IMR-90 (cell line): ENCODE results near the gene CELA3A. TPM values are rescaled to one million over a fixed set of nuclear protein-coding genes. Genes with fewer than 3 reads are reported as not detected.

Experiments used
- ATAC-seq: fragments of 200-7000 bp; cut with Tn5 transposase; 2 replicates; pipeline ENCODE4 v1.9.1; 2020; ENCODE audit warnings: low read depth, mild to moderate bottlenecking, moderate library complexity
- BruUV-seq: library from RNA; stranded (reverse); fragments of 400-500 nt; replicated peaks from 2 replicates; lab custom pipeline; 2021; lab: Mats Ljungman, UMichigan
- CTCF ChIA-PET: fragments of 300-600 bp; formaldehyde crosslinking; extraction: SDS; loops from one replicate; lab custom pipeline; 2021; ENCODE audit warnings: antibody characterized with exemption; lab: Yijun Ruan, JAX
- POLR2A ChIA-PET: fragments of 300-600 bp; sonication (Branson Sonifier 250); formaldehyde crosslinking; loops from one replicate; lab custom pipeline; 2022; ENCODE audit warnings: antibody characterized with exemption; ENCODE audit not compliant: unreplicated experiment; lab: Charles Lee
- DNase-seq: peaks from one replicate; pipeline ENCODE4 v3.0.0; 2013
- H2AFZ ChIP-seq: replicated peaks from 2 replicates; pipeline ENCODE3; 2013; ENCODE audit warnings: low read length, mild to moderate bottlenecking; ENCODE audit not compliant: poor library complexity
- H2AK5ac ChIP-seq: 2 replicates; pipeline ENCODE4 v1.6.1; 2013; ENCODE audit warnings: low read depth, low read length, inconsistent platforms
- H2AK9ac ChIP-seq: replicated peaks from 2 replicates; pipeline ENCODE3; 2013; ENCODE audit warnings: mild to moderate bottlenecking, low read depth, low read length, moderate library complexity; ENCODE audit not compliant: poor library complexity
- H2BK120ac ChIP-seq: 2 replicates; pipeline ENCODE4 v1.6.1; 2013; ENCODE audit warnings: low read depth, low read length, inconsistent platforms
- H2BK15ac ChIP-seq: 3 replicates; pipeline ENCODE4 v1.6.1; 2013; ENCODE audit warnings: low read depth, low read length, inconsistent platforms
- H2BK20ac ChIP-seq: 2 replicates; pipeline ENCODE4 v1.6.1; 2013; ENCODE audit warnings: low read depth, mild to moderate bottlenecking, inconsistent platforms, low read length, moderate library complexity
- H2BK5ac ChIP-seq: 2 replicates; pipeline ENCODE4 v1.6.1; 2013; ENCODE audit warnings: mild to moderate bottlenecking, low read depth, low read length, inconsistent platforms; ENCODE audit not compliant: poor library complexity, severe bottlenecking
- H3K14ac ChIP-seq: replicated peaks from 2 replicates; pipeline ENCODE4 v1.6.1; 2013; ENCODE audit warnings: low read depth, low read length, inconsistent platforms
- H3K18ac ChIP-seq: 2 replicates; pipeline ENCODE4 v1.6.1; 2013; ENCODE audit warnings: low read depth, low read length, control low read depth
- H3K23ac ChIP-seq: 2 replicates; pipeline ENCODE4 v1.6.1; 2013; ENCODE audit warnings: low read depth, low read length, inconsistent platforms
- H3K27ac ChIP-seq: 2 replicates; pipeline ENCODE4 v1.5.1; 2013; ENCODE audit warnings: mild to moderate bottlenecking, control low read depth, low read length; ENCODE audit not compliant: insufficient read depth
- H3K27me3 ChIP-seq: 2 replicates; pipeline ENCODE4 v1.6.1; 2013; ENCODE audit warnings: low read length; ENCODE audit not compliant: control insufficient read depth, insufficient read depth
- H3K36me3 ChIP-seq: 2 replicates; pipeline ENCODE4 v1.6.1; 2013; ENCODE audit warnings: low read length, mixed read lengths; ENCODE audit not compliant: control insufficient read depth, insufficient read depth
- H3K4ac ChIP-seq: 2 replicates; pipeline ENCODE4 v1.6.1; 2013; ENCODE audit warnings: low read depth, low read length, inconsistent platforms
- H3K4me1 ChIP-seq: 2 replicates; pipeline ENCODE4 v1.6.1; 2013; ENCODE audit warnings: low read length, mixed read lengths; ENCODE audit not compliant: control insufficient read depth, insufficient read depth
- H3K4me2 ChIP-seq: 2 replicates; pipeline ENCODE4 v1.6.1; 2013; ENCODE audit warnings: low read depth, mild to moderate bottlenecking, control low read depth, low read length, moderate library complexity
- H3K4me3 ChIP-seq: 2 replicates; pipeline ENCODE4 v1.5.1; 2013; ENCODE audit warnings: low read depth, mild to moderate bottlenecking, control low read depth, low read length, moderate library complexity; ENCODE audit not compliant: insufficient read depth
- H3K56ac ChIP-seq: 2 replicates; pipeline ENCODE4 v1.6.1; 2013; ENCODE audit warnings: low read length, inconsistent platforms; ENCODE audit not compliant: insufficient read depth; ENCODE audit errors: extremely low read depth
- H3K79me1 ChIP-seq, 2 experiments: 2 replicates each; pipeline ENCODE4 v1.6.1; 2013; ENCODE audit warnings: low read length in 2 of 2, inconsistent platforms in 1 of 2, low read depth in 1 of 2
- H3K9ac ChIP-seq: 2 replicates; pipeline ENCODE4 v1.6.1; 2013; ENCODE audit warnings: low read depth, low read length, control low read depth
- H3K9me1 ChIP-seq: 2 replicates; pipeline ENCODE4 v1.6.1; 2013; ENCODE audit warnings: low read length, inconsistent platforms; ENCODE audit not compliant: insufficient read depth
- H3K9me3 ChIP-seq: 2 replicates; pipeline ENCODE4 v1.6.1; 2013; ENCODE audit warnings: low read length; ENCODE audit not compliant: control insufficient read depth, insufficient read depth
- H4K20me1 ChIP-seq: 2 replicates; pipeline ENCODE4 v1.6.1; 2013; ENCODE audit warnings: low read length, inconsistent platforms; ENCODE audit not compliant: insufficient read depth
- H4K5ac ChIP-seq: 2 replicates; pipeline ENCODE4 v1.6.1; 2013; ENCODE audit warnings: mild to moderate bottlenecking, low read depth, low read length, control low read depth
- H4K8ac ChIP-seq, 2 experiments: 2 replicates each; pipeline ENCODE4 v1.6.1; 2013; ENCODE audit warnings: low read depth in 2 of 2, low read length in 2 of 2, control low read depth in 1 of 2, inconsistent platforms in 1 of 2
- H4K91ac ChIP-seq: 2 replicates; pipeline ENCODE4 v1.6.1; 2013; ENCODE audit warnings: low read depth, low read length, inconsistent platforms; ENCODE audit not compliant: insufficient read depth
- CTCF ChIP-seq: conservative IDR thresholded peaks from 2 replicates; pipeline ENCODE4 v1.5.1; 2012; ENCODE audit warnings: mild to moderate bottlenecking, low read depth, low read length, improper control_type of control experiment
- MXI1 ChIP-seq: IDR thresholded peaks from 2 replicates; pipeline ENCODE4 v1.6.1; 2012; ENCODE audit warnings: low read depth, mild to moderate bottlenecking, low read length, moderate library complexity, borderline replicate concordance
- POLR2A ChIP-seq: IDR thresholded peaks from 2 replicates; pipeline ENCODE4 v1.6.1; 2012; ENCODE audit warnings: mild to moderate bottlenecking, low read depth, low read length
- RAD21 ChIP-seq: IDR thresholded peaks from 2 replicates; pipeline ENCODE4 v1.6.1; 2012; ENCODE audit warnings: low read length, improper control_type of control experiment
- RCOR1 ChIP-seq: IDR thresholded peaks from 2 replicates; pipeline ENCODE4 v1.6.1; 2012; ENCODE audit warnings: mild to moderate bottlenecking, low read length, improper control_type of control experiment; ENCODE audit not compliant: insufficient replicate concordance
- SMC3 ChIP-seq: fragments of 150-350 bp; IDR thresholded peaks from 2 replicates; pipeline ENCODE4 v1.6.1; 2016; ENCODE audit warnings: low read depth, mild to moderate bottlenecking, antibody characterized with exemption, low read length, moderate library complexity
- WGBS, 2 experiments: methylation state at CpG; one replicate each; pipeline versions ENCODE4 v1.1.5 to v1.1.7; 2013; ENCODE audit warnings: missing lambda C conversion rate in 2 of 2; ENCODE audit not compliant: insufficient read length in 1 of 2; ENCODE audit errors: extremely low coverage in 2 of 2; 5-methylcytosine and 5-hydroxymethylcytosine counted together
- dilution Hi-C: fragments of 300-500 bp; cut with HindIII; formaldehyde crosslinking; loops from one replicate; pipeline ENCODE4 v1.14.3; 2018; ENCODE audit warnings: low sequenced_read_pairs; ENCODE audit not compliant: unreplicated experiment
- in situ Hi-C: fragments of 300-500 bp; cut with MboI; formaldehyde crosslinking; loops from 3 replicates; pipeline ENCODE4 v1.14.3; 2019; ENCODE audit warnings: low sequenced_read_pairs, inconsistent platforms, mixed read lengths
- intact Hi-C: fragments of 100-400 bp; cut with micrococcal nuclease; formaldehyde crosslinking; loops from 2 replicates; pipeline ENCODE4 v1.10.0; 2022
- polyA plus RNA-seq, 3 experiments: library from polyadenylated mRNA; depleted of rRNA; stranded (reverse); fragments of >200 nt; gene quantifications; 2 replicates each; pipeline ENCODE4 v1.2.3, GENCODE V29; 2012; ENCODE audit warnings: low replicate concordance in 1 of 3
- total RNA-seq: library from RNA; depleted of rRNA; stranded (reverse); fragments of >200 nt; gene quantifications from 2 replicates; pipeline ENCODE4 v1.2.3, GENCODE V29; 2012
- TF ChIP-seq, protein P1 (sequence below): fragments of 150-350 bp; IDR thresholded peaks from 2 replicates; pipeline ENCODE4 v1.6.1; 2017; ENCODE audit warnings: mild to moderate bottlenecking, antibody characterized with exemption, low read length, low read depth

Gene CELA3A
- total and polyA plus RNA-seq, 2 of the 4 experiments (the other 2 are of a cell fraction), result not detected

- Histone ChIP-seq H3K18ac (no peak overlapping the region), H3K4me1 (peaks cover 3% of the 10 kb centered on the region; the same call in 1 of the 2 replicates), H2AK9ac (peak overlapping the region; percentile 87), H2AK5ac (peak overlapping the region; percentile 96), H2BK20ac (peak overlapping the region; percentile 80), H2BK120ac (no peak overlapping the region), H3K27me3 (no peaks in the 10 kb centered on the region), H4K5ac (no peak overlapping the region), H2AFZ (peak overlapping the region; percentile 88), H3K9ac (no peak overlapping the region), H3K23ac (peak overlapping the region; percentile 60; the same call in 1 of the 2 replicates), H4K8ac (peak overlapping the region in 1 of 2 experiments; percentile 48; a peak in 1 of 4 replicates), H4K20me1 (no peaks in the 10 kb centered on the region), H3K9me3 (no peaks in the 10 kb centered on the region), H3K79me1 (no peaks in the 10 kb centered on the region), H4K91ac (no peak overlapping the region), H2BK15ac (peak overlapping the region; percentile 47; the same call in 1 of the 3 replicates), H3K9me1 (peaks cover 5% of the 10 kb centered on the region), H3K4ac (peak overlapping the region; percentile 87), H2BK5ac (no peak overlapping the region), H3K14ac (no peak overlapping the region; the same call in 1 of the 2 replicates), H3K4me3 (no peak overlapping the region), H3K4me2 (no peak overlapping the region), H3K56ac (no peak overlapping the region), H3K27ac (no peak overlapping the region), H3K36me3 (no peaks in the 10 kb centered on the region)
- dilution Hi-C loops (no loop called here), in situ Hi-C loops (loop anchor here (25.0 kb wide), 1 partner anchor 251 kb away; no protein-coding TSS in a partner anchor), intact Hi-C loops (loop anchor here (2.0 to 10.0 kb wide), 3 partner anchors 46 to 259 kb away; no protein-coding TSS in a partner anchor)
- ChIA-PET CTCF (interaction anchor here (0.6 to 0.7 kb wide), 4 partner anchors 180 to 243 kb away, joined by 3 to 4 read pairs (median 4); no protein-coding TSS in a partner anchor), POLR2A (no interaction called here)
- 0% methylated on average over 2 of the region's 11 CpGs; no CpG with 5 or more reads in 1 of the 2 experiments for WGBS, 2 experiments
- TF ChIP-seq, protein P1, sequence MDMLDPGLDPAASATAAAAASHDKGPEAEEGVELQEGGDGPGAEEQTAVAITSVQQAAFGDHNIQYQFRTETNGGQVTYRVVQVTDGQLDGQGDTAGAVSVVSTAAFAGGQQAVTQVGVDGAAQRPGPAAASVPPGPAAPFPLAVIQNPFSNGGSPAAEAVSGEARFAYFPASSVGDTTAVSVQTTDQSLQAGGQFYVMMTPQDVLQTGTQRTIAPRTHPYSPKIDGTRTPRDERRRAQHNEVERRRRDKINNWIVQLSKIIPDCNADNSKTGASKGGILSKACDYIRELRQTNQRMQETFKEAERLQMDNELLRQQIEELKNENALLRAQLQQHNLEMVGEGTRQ, result no peak
- peak; percentile 84 for TF ChIP-seq CTCF
- peak; percentile 30; the same call in 1 of the 2 replicates for TF ChIP-seq POLR2A
- peak; percentile 93 for TF ChIP-seq RAD21
- no peak for TF ChIP-seq RCOR1
- peak; percentile 89 for TF ChIP-seq SMC3
- no peak for TF ChIP-seq MXI1
- ATAC-seq (peak; percentile 88), DNase-seq (peak; percentile 57)
- BruUV-seq, result no TSS peak
Observed at GRCh38 chr1:21963477-21964217, 37.8 kb upstream of the CELA3A start.
